MM.1S (cell line): ENCODE results near the gene HDAC10.

Source experiments
- DNase-seq: peaks from one replicate; pipeline ENCODE4 v3.0.0-alpha.2; 2015
- H2AFZ ChIP-seq: fragments of 300-600 bp; sonication (generic); 2 replicates; pipeline ENCODE4 v1.6.0; 2016; ENCODE audit warnings: antibody characterized with exemption, low read length
- H3F3A ChIP-seq: fragments of 300-600 bp; sonication (generic); 2 replicates; pipeline ENCODE4 v1.6.1; 2016; ENCODE audit warnings: mild to moderate bottlenecking, antibody characterized with exemption, low read length, moderate library complexity, mixed read lengths; ENCODE audit not compliant: insufficient read depth
- H3K27ac ChIP-seq: fragments of 300-600 bp; sonication (generic); 2 replicates; pipeline ENCODE4 v1.5.1; 2016; ENCODE audit warnings: mild to moderate bottlenecking, low read length
- H3K27me3 ChIP-seq: fragments of 300-600 bp; sonication (generic); replicated peaks from 2 replicates; pipeline ENCODE4 v1.6.0; 2016; ENCODE audit warnings: low read length; ENCODE audit not compliant: insufficient read depth
- H3K36me3 ChIP-seq: fragments of 300-600 bp; sonication (generic); replicated peaks from 2 replicates; pipeline ENCODE4 v1.6.1; 2016; ENCODE audit warnings: mild to moderate bottlenecking, low read length, mixed read lengths; ENCODE audit not compliant: insufficient read depth
- H3K4me1 ChIP-seq: fragments of 300-600 bp; sonication (generic); 2 replicates; pipeline ENCODE4 v1.6.1; 2016; ENCODE audit warnings: low read length, mixed read lengths
- H3K4me2 ChIP-seq: fragments of 300-600 bp; sonication (generic); 2 replicates; pipeline ENCODE4 v1.6.0; 2016; ENCODE audit warnings: low read depth, low read length
- H3K4me3 ChIP-seq: fragments of 300-600 bp; sonication (generic); 2 replicates; pipeline ENCODE4 v1.5.1; 2016; ENCODE audit warnings: low read length, mixed read lengths
- H3K79me2 ChIP-seq: fragments of 300-600 bp; sonication (generic); 2 replicates; pipeline ENCODE4 v1.6.1; 2016; ENCODE audit warnings: mixed run types, low read length, mixed read lengths
- H3K9ac ChIP-seq: fragments of 300-600 bp; sonication (generic); 2 replicates; pipeline ENCODE4 v1.6.1; 2016; ENCODE audit warnings: low read length, mixed read lengths
- H3K9me2 ChIP-seq: fragments of 300-600 bp; sonication (generic); replicated peaks from 2 replicates; pipeline ENCODE4 v1.6.1; 2016; ENCODE audit warnings: mild to moderate bottlenecking, low read length, mixed read lengths; ENCODE audit not compliant: insufficient read depth
- H3K9me3 ChIP-seq: fragments of 300-600 bp; sonication (generic); replicated peaks from 2 replicates; pipeline ENCODE4 v1.6.1; 2016; ENCODE audit warnings: mild to moderate bottlenecking, low read length, mixed read lengths; ENCODE audit not compliant: insufficient read depth
- H4K20me1 ChIP-seq: fragments of 300-600 bp; sonication (generic); 2 replicates; pipeline ENCODE4 v1.6.1; 2016; ENCODE audit warnings: mild to moderate bottlenecking, low read length, moderate library complexity, mixed read lengths; ENCODE audit not compliant: insufficient read depth
- CTCF ChIP-seq: fragments of 300-600 bp; sonication (generic); IDR thresholded peaks from 2 replicates; pipeline ENCODE4 v1.5.1; 2016; ENCODE audit warnings: antibody characterized with exemption, low read length, mixed read lengths
- EZH2 ChIP-seq: fragments of 300-600 bp; sonication (generic); optimal IDR thresholded peaks from 2 replicates; pipeline ENCODE3; 2017; ENCODE audit warnings: low read depth, mild to moderate bottlenecking, antibody characterized with exemption, low read length, mixed read lengths
- EZH2phosphoT487 ChIP-seq: fragments of 300-600 bp; sonication (generic); IDR thresholded peaks from 2 replicates; pipeline ENCODE4 v1.6.1; 2018; ENCODE audit warnings: antibody characterized with exemption, low read length

Gene HDAC10

GRCh38 chr22:50252082-50253045 is 1.3 kb upstream of the HDAC10 start:
- H3K9ac ChIP-seq: no peak overlapping the region
- H3K27me3 ChIP-seq: no peaks in the 10 kb centered on the region
- H3K9me2 ChIP-seq: no peaks in the 10 kb centered on the region
- H3K36me3 ChIP-seq: no peaks in the 10 kb centered on the region
- peaks cover 22% of the 10 kb centered on the region for H3F3A ChIP-seq
- H3K27ac ChIP-seq: no peak overlapping the region
- no peaks in the 10 kb centered on the region for H4K20me1 ChIP-seq
- H3K4me3 ChIP-seq: no peak overlapping the region
- peak; percentile 53 for DNase-seq
- peaks cover 21% of the 10 kb centered on the region for H3K4me1 ChIP-seq
- TF ChIP-seq EZH2 (no peak), CTCF (peak; percentile 60)
- H2AFZ ChIP-seq: no peak overlapping the region
- peaks cover 18% of the 10 kb centered on the region for H3K79me2 ChIP-seq
- H3K9me3 ChIP-seq: no peaks in the 10 kb centered on the region
- H3K4me2 ChIP-seq: no peak overlapping the region

- peaks cover 26% of the 10 kb centered on the region for H3K79me2 ChIP-seq
- no peaks in the 10 kb centered on the region for H3K36me3 ChIP-seq
- DNase-seq: no peak
- no peaks in the 10 kb centered on the region for H3K27me3 ChIP-seq
- H3K4me3 ChIP-seq: peak overlapping the region; percentile 88
- H3K4me2 ChIP-seq: peak overlapping the region; percentile 93
- no peak overlapping the region for H3K27ac ChIP-seq
- no peaks in the 10 kb centered on the region for H3K9me2 ChIP-seq
- H2AFZ ChIP-seq: no peak overlapping the region
- H3K9me3 ChIP-seq: no peaks in the 10 kb centered on the region
- H3K4me1 ChIP-seq: peaks cover 25% of the 10 kb centered on the region
- H4K20me1 ChIP-seq: no peaks in the 10 kb centered on the region
- H3F3A ChIP-seq: peaks cover 28% of the 10 kb centered on the region
- TF ChIP-seq EZH2phosphoT487 (no peak), EZH2 (no peak), CTCF (no peak)
- peak overlapping the region; percentile 92; the same call in 1 of the 2 replicates for H3K9ac ChIP-seq
These were observed 514 bp upstream of the HDAC10 start for GRCh38 chr22:50251477-50252081.

- no peaks in the 10 kb centered on the region for H3K9me3 ChIP-seq
- no peaks in the 10 kb centered on the region for H3K27me3 ChIP-seq
- no peaks in the 10 kb centered on the region for H4K20me1 ChIP-seq
- H3K36me3 ChIP-seq: no peaks in the 10 kb centered on the region
- peak overlapping the region; percentile 92 for H3K9ac ChIP-seq
- no peak overlapping the region for H2AFZ ChIP-seq
- peaks cover 36% of the 10 kb centered on the region for H3K4me1 ChIP-seq
- H3K27ac ChIP-seq: peak overlapping the region; percentile 68; the same call in 1 of the 2 replicates
- no peaks in the 10 kb centered on the region for H3K9me2 ChIP-seq
- peak overlapping the region; percentile 93 for H3K4me2 ChIP-seq
- DNase-seq: no peak
- peaks cover 39% of the 10 kb centered on the region for H3K79me2 ChIP-seq
- H3K4me3 ChIP-seq: peak overlapping the region; percentile 88
- peaks cover 34% of the 10 kb centered on the region for H3F3A ChIP-seq
- TF ChIP-seq EZH2 (no peak), CTCF (no peak), EZH2phosphoT487 (no peak)
These were observed 863 bp downstream of the HDAC10 start for GRCh38 chr22:50250249-50250554.
